SK-N-SH (cell line): ENCODE results near the gene FHL2. TPM values are rescaled to one million over a fixed set of nuclear protein-coding genes. Genes with fewer than 3 reads are reported as not detected.

Experiments used
- CTCF ChIA-PET: fragments of 300-600, 350-600 bp; formaldehyde crosslinking; extraction: SDS; loops from one replicate; lab custom pipeline; 2021; lab: Yijun Ruan, JAX
- POLR2A ChIA-PET: fragments of 350-600 bp; sonication (Branson Sonifier 250); formaldehyde crosslinking; extraction: SDS; loops from one replicate; lab custom pipeline; 2020; ENCODE audit warnings: antibody characterized with exemption, inconsistent platforms; lab: Yijun Ruan, JAX
- DNase-seq: peaks from one replicate; pipeline ENCODE4 v3.0.0; 2012
- H2AFZ ChIP-seq: fragments of 200-600 bp; sonication (generic); 2 replicates; pipeline ENCODE4 v1.8.1; 2016; ENCODE audit warnings: antibody characterized with exemption, mild to moderate bottlenecking, low read depth
- H3F3A ChIP-seq: fragments of 200-600 bp; sonication (generic); replicated peaks from 2 replicates; pipeline ENCODE3; 2016; ENCODE audit warnings: antibody characterized with exemption, mild to moderate bottlenecking; ENCODE audit not compliant: insufficient read depth
- H3K27ac ChIP-seq, 2 experiments: fragments of 200-500 bp in 1 of 2; fragments of 200-600 bp in 1 of 2; sonication (Bioruptor generic) in 1 of 2; sonication (generic), shearing (Covaris generic) in 1 of 2; 2 replicates each; pipeline versions ENCODE4 v1.5.1 to v1.6.1; 2014 to 2016; ENCODE audit warnings: low read depth in 2 of 2, inconsistent platforms in 1 of 2, low read length in 1 of 2, mild to moderate bottlenecking in 1 of 2, mixed read lengths in 1 of 2
- H3K27me3 ChIP-seq: fragments of 200-600 bp; sonication (generic), shearing (Covaris generic); 2 replicates; pipeline ENCODE4 v1.6.1; 2016; ENCODE audit warnings: mixed run types; ENCODE audit not compliant: insufficient read depth
- H3K36me3 ChIP-seq, 2 experiments: fragments of 200-500 bp in 1 of 2; fragments of 200-600 bp in 1 of 2; sonication (Bioruptor generic) in 1 of 2; sonication (generic) in 1 of 2; replicated peaks in 1 of 2; 2 replicates each; pipeline versions ENCODE3 to v1.5.1; 2014 to 2016; ENCODE audit warnings: low read length in 1 of 2, mild to moderate bottlenecking in 1 of 2; ENCODE audit not compliant: insufficient read depth in 2 of 2, control insufficient read depth in 1 of 2
- H3K4me1 ChIP-seq, 2 experiments: fragments of 200-500 bp in 1 of 2; fragments of 200-600 bp in 1 of 2; sonication (Bioruptor generic) in 1 of 2; sonication (generic), shearing (Covaris generic) in 1 of 2; 2 replicates each; pipeline versions ENCODE4 v1.5.1 to v1.6.1; 2014 to 2016; ENCODE audit warnings: low read depth in 1 of 2, low read length in 1 of 2, mixed run types in 1 of 2; ENCODE audit not compliant: insufficient read depth in 2 of 2, control insufficient read depth in 1 of 2
- H3K4me2 ChIP-seq: fragments of 200-600 bp; sonication (generic), shearing (Covaris generic); 2 replicates; pipeline ENCODE4 v1.6.1; 2017; ENCODE audit warnings: mixed run types
- H3K4me3 ChIP-seq, 2 experiments: fragments of 200-500 bp in 1 of 2; fragments of 200-600 bp in 1 of 2; sonication (Bioruptor generic) in 1 of 2; sonication (generic), shearing (Covaris generic) in 1 of 2; 2 replicates each; pipeline versions ENCODE4 v1.5.1 to v1.8.1; 2014 to 2016; ENCODE audit warnings: low read depth in 2 of 2, inconsistent platforms in 1 of 2, low read length in 1 of 2, mild to moderate bottlenecking in 1 of 2, mixed read lengths in 1 of 2, moderate library complexity in 1 of 2
- H3K79me2 ChIP-seq: fragments of 200-600 bp; sonication (generic); 2 replicates; pipeline ENCODE4 v1.8.1; 2017; ENCODE audit warnings: mild to moderate bottlenecking; ENCODE audit not compliant: insufficient read depth
- H3K9ac ChIP-seq: fragments of 200-600 bp; sonication (generic); 2 replicates; pipeline ENCODE4 v1.6.1; 2017; ENCODE audit warnings: mixed run types
- H3K9me2 ChIP-seq: fragments of 200-600 bp; sonication (generic); 2 replicates; pipeline ENCODE4 v1.6.1; 2017; ENCODE audit warnings: mixed run types
- H3K9me3 ChIP-seq: fragments of 200-600 bp; sonication (generic); 2 replicates; pipeline ENCODE4 v1.6.1; 2017; ENCODE audit warnings: mixed run types, mild to moderate bottlenecking, moderate library complexity
- H4K20me1 ChIP-seq: fragments of 200-600 bp; sonication (generic); 2 replicates; pipeline ENCODE4 v1.6.1; 2017; ENCODE audit warnings: mild to moderate bottlenecking, mixed run types; ENCODE audit not compliant: insufficient read depth
- CTCF ChIP-seq: fragments of 200-600 bp; sonication (generic); IDR thresholded peaks from 2 replicates; pipeline ENCODE4 v1.6.1; 2017; ENCODE audit warnings: antibody characterized with exemption, mild to moderate bottlenecking, moderate library complexity
- FOXM1 ChIP-seq: IDR thresholded peaks from 2 replicates; pipeline ENCODE4 v1.4.0; 2012; ENCODE audit warnings: low read depth, mild to moderate bottlenecking
- MXI1 ChIP-seq: IDR thresholded peaks from 2 replicates; pipeline ENCODE4 v1.6.1; 2012; ENCODE audit warnings: mild to moderate bottlenecking, low read depth, low read length, improper control_type of control experiment
- NFIC ChIP-seq: IDR thresholded peaks from 2 replicates; pipeline ENCODE4 v1.4.0; 2012; ENCODE audit warnings: borderline replicate concordance
- RAD21 ChIP-seq: IDR thresholded peaks from 2 replicates; pipeline ENCODE4 v1.6.1; 2012; ENCODE audit warnings: mild to moderate bottlenecking, low read length
- REST ChIP-seq: IDR thresholded peaks from 2 replicates; pipeline ENCODE4 v1.6.1; 2012; ENCODE audit warnings: mild to moderate bottlenecking, low read depth, low read length, moderate library complexity
- RFX5 ChIP-seq: IDR thresholded peaks from 2 replicates; pipeline ENCODE4 v1.6.1; 2012; ENCODE audit warnings: mild to moderate bottlenecking, improper control_type of control experiment, low read length
- RXRA ChIP-seq: IDR thresholded peaks from 2 replicates; pipeline ENCODE4 v1.4.0; 2012; ENCODE audit warnings: low read depth, mild to moderate bottlenecking, borderline replicate concordance
- SMC3 ChIP-seq: IDR thresholded peaks from 2 replicates; pipeline ENCODE4 v1.6.1; 2012; ENCODE audit warnings: low read depth, low read length, improper control_type of control experiment
- TAF1 ChIP-seq: IDR thresholded peaks from 2 replicates; pipeline ENCODE4 v1.6.1; 2012; ENCODE audit warnings: low read depth, mild to moderate bottlenecking, low read length, moderate library complexity, borderline replicate concordance
- YY1 ChIP-seq: IDR thresholded peaks from 2 replicates; pipeline ENCODE4 v1.4.0; 2012; ENCODE audit warnings: low read depth, mild to moderate bottlenecking
- ZBTB33 ChIP-seq: IDR thresholded peaks from 2 replicates; pipeline ENCODE4 v1.4.0; 2012; ENCODE audit warnings: low read depth, borderline replicate concordance
- WGBS: methylation state at CpG from one replicate; pipeline ENCODE4 v1.1.6; 2017; ENCODE audit warnings: low lambda C conversion rate; 5-methylcytosine and 5-hydroxymethylcytosine counted together
- polyA plus RNA-seq, 3 experiments: library from polyadenylated mRNA; depleted of rRNA; stranded (reverse); fragments of >200 nt; gene quantifications; 2 replicates each; pipeline ENCODE4 v1.2.3, GENCODE V29; 2012
- TF ChIP-seq, protein P1 (sequence below): IDR thresholded peaks from 2 replicates; pipeline ENCODE4 v1.4.0; 2012; ENCODE audit warnings: low read depth, borderline replicate concordance
- TF ChIP-seq, protein P2 (sequence below): IDR thresholded peaks from 2 replicates; pipeline ENCODE4; 2012

The FHL2 gene
- polyA plus RNA-seq, 1 of the 3 experiments (the other 2 are of a cell fraction), result 31.7 TPM

GRCh38 chr2:105445498-105445897 is 46.6 kb upstream of the FHL2 start (continued):
- no peak for TF ChIP-seq CTCF
- no peak for TF ChIP-seq SMC3
- TF ChIP-seq FOXM1, result no peak
- TF ChIP-seq ZBTB33, result no peak

DNA sequence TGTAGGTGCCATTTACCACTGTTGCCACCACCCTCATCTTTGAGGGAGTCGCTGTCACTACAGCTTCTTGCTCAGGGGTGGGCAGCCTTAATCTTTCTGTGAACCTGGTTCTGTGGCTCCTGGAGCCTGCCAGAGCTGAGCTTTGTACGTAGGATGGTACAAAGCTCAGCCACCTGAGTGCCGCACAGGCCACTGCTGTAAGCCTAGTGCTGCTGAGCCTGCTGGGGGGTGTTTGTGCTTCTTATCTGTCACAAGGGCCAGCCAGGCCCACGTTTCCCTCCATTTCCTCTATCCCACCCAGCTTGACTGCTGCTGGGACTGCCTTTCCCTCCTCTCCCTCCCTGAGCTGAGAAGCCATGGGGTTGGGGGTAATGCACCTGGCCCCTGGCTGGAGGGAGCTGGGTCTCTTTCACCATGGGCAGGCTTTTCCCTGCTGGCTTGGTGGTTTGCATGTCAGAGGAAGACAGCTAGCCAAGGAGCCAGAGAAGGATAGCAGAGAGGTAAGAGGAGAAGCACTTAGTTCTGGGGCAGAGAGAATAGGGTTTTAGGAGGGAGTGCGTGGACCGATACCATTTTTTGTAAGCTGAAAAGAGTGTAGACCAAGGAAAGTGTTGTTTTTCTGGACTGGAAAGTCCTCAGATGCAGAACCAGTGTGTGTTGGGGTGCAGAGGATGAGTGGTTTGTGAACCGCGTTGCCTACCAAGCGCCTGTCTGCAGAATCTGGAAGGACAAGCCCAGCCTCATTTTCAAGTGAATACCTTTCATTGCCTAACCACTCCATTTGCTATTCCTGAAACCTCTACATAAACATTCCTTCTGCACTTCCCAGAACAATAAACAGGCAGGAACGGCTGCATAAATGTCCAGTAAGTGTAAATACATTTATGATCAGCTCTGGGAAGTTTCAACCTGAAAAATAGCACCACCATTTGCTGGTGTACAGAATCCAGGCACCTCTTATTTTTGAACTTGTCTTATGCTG is 45.1 kb upstream of the FHL2 start:
- TF ChIP-seq, protein P1, sequence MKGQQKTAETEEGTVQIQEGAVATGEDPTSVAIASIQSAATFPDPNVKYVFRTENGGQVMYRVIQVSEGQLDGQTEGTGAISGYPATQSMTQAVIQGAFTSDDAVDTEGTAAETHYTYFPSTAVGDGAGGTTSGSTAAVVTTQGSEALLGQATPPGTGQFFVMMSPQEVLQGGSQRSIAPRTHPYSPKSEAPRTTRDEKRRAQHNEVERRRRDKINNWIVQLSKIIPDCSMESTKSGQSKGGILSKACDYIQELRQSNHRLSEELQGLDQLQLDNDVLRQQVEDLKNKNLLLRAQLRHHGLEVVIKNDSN, result no peak
- TF ChIP-seq RXRA (no peak), MXI1 (no peak), REST (no peak), RFX5 (no peak), NFIC (no peak), ZBTB33 (no peak), YY1 (no peak), RAD21 (no peak), TAF1 (no peak)
- TF ChIP-seq, protein P2, sequence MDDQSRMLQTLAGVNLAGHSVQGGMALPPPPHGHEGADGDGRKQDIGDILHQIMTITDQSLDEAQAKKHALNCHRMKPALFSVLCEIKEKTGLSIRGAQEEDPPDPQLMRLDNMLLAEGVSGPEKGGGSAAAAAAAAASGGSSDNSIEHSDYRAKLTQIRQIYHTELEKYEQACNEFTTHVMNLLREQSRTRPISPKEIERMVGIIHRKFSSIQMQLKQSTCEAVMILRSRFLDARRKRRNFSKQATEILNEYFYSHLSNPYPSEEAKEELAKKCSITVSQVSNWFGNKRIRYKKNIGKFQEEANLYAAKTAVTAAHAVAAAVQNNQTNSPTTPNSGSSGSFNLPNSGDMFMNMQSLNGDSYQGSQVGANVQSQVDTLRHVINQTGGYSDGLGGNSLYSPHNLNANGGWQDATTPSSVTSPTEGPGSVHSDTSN, result no peak
- TF ChIP-seq, all 33 proteins: peak for 0
- H3F3A ChIP-seq, result no peaks in the 10 kb centered on the region
- H3K9ac ChIP-seq, result no peak overlapping the region
- no peak for DNase-seq
- no peaks in the 10 kb centered on the region for H3K79me2 ChIP-seq
- 70% methylated on average over 7 of the region's 10 CpGs for WGBS
- H3K4me3 ChIP-seq, result no peak overlapping the region
- ChIA-PET POLR2A (no interaction called here), CTCF (interaction anchor here (0.8 to 1.0 kb wide), 3 partner anchors 9 to 45 kb away, joined by 3 read pairs; partner anchors contain the start of gene FHL2)
- H3K27me3 ChIP-seq, result 0 out of 2 replicates have a peak, but pooled peaks cover 6% of the 10 kb centered on the region
- H3K4me2 ChIP-seq, result no peak overlapping the region
- H3K9me3 ChIP-seq, result no peaks in the 10 kb centered on the region
- H3K4me1 ChIP-seq, result peaks cover 0 to 3% of the 10 kb centered on the region in 2 experiments; a peak in 2 of 4 replicates
- H3K36me3 ChIP-seq, result no peaks in the 10 kb centered on the region
- no peak overlapping the region for H3K27ac ChIP-seq
- H3K9me2 ChIP-seq, result no peaks in the 10 kb centered on the region
- no peak overlapping the region for H2AFZ ChIP-seq
- H4K20me1 ChIP-seq, result no peaks in the 10 kb centered on the region
